GM18502 (cell line): ENCODE data around the gene GAMT.

Experiments
- ATAC-seq: cut with Tn5 transposase; IDR thresholded peaks from one replicate; pipeline ENCODE4 v1.9.1; 2021; ENCODE audit warnings: mild to moderate bottlenecking; ENCODE audit not compliant: unreplicated experiment, poor library complexity

The GAMT gene

DNA sequence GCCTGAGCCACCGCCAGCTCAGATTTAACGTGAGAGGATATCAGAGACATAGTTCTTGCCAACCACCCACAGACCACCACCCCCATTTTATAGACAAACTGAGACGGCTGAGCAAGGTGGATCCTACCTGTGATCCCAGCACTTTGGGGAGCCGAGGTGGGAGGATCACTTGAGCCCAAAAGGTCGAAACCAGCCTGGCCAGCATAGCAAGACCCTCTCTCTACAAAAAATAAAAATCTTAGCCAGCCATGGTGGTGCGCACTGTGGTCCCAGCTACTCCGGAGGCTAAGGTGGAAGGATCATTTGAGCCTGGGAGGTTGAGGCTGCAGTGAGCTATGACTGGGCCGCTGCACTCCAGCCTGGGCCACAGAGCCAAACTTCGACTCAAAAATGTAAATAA lies 48.2 kb downstream of the GAMT start:
- no peak for ATAC-seq

DNA sequence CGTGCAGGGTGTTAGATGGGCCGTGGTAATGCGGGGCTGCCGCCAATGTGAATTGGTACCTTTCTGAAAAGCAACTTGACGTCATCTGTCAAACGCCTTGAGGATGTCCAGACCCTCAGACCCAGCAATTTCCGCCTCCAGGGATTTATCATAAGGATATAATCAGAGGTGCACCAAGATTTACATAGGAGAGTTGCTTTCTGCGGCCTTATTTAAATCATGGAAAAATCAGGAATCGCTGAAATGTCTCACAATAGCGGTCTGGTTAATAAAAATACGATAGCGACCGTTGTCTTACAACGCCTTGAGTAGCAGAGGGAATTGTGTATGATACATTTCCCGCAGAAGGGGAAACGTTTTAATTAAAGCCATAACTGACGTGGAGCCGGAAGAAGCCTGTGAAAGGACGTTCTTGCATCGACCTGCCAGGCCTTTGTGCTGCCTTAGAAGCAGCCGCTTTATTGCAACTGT lies 49.9 kb downstream of the GAMT start:
- ATAC-seq: no peak

DNA sequence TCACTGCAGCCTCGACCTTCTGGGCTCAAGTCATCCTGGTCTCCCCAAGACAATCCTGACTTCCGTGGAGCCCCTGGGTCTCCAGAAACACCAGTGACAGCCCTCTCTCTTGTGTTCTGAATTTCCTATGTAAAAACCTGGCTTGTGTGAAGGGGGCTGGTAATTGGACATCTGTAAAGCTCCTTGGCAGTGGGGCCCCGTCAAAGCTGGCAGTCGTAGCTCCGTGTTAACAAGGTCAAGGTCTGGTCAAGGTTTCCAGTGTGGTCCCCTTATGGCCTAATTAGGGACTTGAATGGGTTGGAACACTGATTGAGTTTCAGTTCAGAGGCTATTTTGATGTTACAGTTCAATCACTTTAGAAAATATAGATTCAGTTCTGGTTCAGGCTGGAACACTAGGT lies 50.5 kb downstream of the GAMT start:
- no peak for ATAC-seq

DNA sequence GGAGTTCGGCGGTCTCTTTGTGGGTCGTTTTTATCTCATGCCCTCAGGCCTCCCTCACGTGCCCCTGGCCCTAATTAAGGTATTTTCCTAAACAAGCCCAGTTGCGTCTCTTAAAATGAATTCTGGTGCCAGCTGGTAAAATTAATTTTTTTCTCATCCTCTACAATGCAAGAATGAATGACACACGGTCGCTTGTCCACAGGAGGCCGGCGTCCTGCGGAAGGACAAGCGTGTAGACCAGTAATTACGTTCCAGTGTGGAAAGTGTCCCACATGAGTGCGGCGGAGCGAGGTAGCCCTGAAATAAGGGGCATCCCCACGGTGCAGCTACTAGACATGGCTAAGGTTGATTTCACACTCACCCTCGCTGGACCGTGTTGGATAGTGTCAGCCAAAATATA lies 52.1 kb downstream of the GAMT start:
- ATAC-seq: no peak
